Measurements from ENCODE around the gene GABBR2. TPM values are rescaled to one million over a fixed set of nuclear protein-coding genes. Genes with fewer than 3 reads are reported as not detected.

Gene GABBR2
- total and polyA plus RNA-seq, 4 donors: 0.39 TPM; not detected in 3

GRCh38 chr9:98324801-98325200 is 383.9 kb downstream of the GABBR2 start:
- Histone ChIP-seq H3K36me3 (ENCODE audit: control insufficient read depth in 1 of 2, insufficient read depth in 2 of 2, low read length in 1 of 2) (no peaks in the 10 kb centered on the region), H3K4me1 (ENCODE audit: control insufficient read depth in 1 of 2, insufficient read depth in 2 of 2, low read length in 2 of 2) (no peaks in the 10 kb centered on the region), H3K27me3 (ENCODE audit: control insufficient read depth in 1 of 2, insufficient read depth in 2 of 2, low read length in 1 of 2) (no peaks in the 10 kb centered on the region), H3K27ac (ENCODE audit: low read depth in 1 of 2, low read length in 2 of 2) (no peak overlapping the region), H3K9me3 (ENCODE audit: control insufficient read depth, low read length) (no peaks in the 10 kb centered on the region), H3K4me3 (ENCODE audit: low read length in 2 of 2) (no peak overlapping the region)
- DNase-seq: no peak
- no peak for ATAC-seq (ENCODE audit: low FRiP score)
- intact Hi-C loops (cut with DNase I): no loop called here
- WGBS, 2 donors: 75 to 80% methylated on average over 6 of the region's 6 CpGs

DNA sequence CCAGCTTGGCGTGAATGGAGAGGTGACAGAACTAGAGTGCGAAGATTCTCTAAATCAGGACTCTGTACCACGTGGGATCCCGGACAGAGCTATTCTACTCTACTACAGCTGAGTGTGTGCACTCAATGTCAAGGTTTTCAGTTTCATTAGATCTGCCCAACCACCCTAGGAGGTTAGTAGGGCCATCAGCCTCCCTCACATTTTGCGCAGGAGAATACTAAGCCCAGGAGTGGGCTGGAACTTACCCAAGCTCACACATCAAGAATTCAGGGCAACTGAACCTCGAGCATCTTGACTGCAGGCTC is 385.0 kb downstream of the GABBR2 start:
- no peaks in the 10 kb centered on the region for H3K4me1 ChIP-seq (ENCODE audit: control insufficient read depth in 1 of 2, insufficient read depth in 2 of 2, low read length in 2 of 2)
- 84 to 89% methylated on average over 6 of the region's 6 CpGs for WGBS, 2 donors
- no peaks in the 10 kb centered on the region for H3K9me3 ChIP-seq (ENCODE audit: control insufficient read depth, low read length)
- ATAC-seq (ENCODE audit: low FRiP score) (no peak), DNase-seq (no peak)
- no peak overlapping the region for H3K4me3 ChIP-seq (ENCODE audit: low read length in 2 of 2)
- H3K27me3 ChIP-seq (ENCODE audit: control insufficient read depth in 1 of 2, insufficient read depth in 2 of 2, low read length in 1 of 2): no peaks in the 10 kb centered on the region
- no peaks in the 10 kb centered on the region for H3K36me3 ChIP-seq (ENCODE audit: control insufficient read depth in 1 of 2, insufficient read depth in 2 of 2, low read length in 1 of 2)
- H3K27ac ChIP-seq (ENCODE audit: low read depth in 1 of 2, low read length in 2 of 2): no peak overlapping the region
- intact Hi-C loops (cut with DNase I): no loop called here

DNA sequence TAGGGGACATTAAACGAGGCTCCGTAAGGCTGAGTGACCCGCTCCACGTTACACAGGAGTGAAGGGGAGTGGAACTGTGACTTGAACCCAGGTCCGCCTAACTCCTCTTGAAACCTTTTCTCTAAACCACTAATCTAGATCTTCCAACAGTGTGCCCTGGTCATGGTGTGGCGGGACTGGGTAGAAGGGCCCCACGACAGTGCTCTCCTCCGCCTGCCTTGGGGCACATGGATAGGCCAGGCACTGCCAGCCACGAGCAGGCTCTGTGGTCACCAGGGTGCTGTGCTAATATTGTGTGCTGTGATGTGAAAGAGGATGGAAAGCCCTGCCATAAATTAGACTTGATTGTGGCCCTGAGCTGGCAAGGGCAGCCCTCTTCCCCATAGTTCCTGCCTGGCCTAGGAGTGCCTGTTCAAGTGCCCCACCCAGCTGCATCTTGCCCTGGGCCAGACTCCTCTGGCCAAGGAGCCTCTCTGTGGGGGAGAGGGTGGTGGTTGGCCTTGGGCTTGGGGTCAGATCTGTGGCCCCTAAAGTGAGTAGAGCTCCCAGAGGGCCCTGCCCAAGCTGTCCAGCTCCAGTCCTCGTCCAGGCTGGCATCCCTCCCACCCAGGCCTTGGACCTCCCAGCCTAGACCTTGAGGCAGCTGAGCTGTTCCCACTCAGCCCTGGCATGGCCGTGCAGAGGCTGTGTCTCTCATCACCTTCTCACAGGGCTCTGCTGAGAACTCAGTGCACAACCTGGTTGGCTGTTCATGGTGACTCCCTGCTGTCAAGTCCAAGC is 385.5 kb downstream of the GABBR2 start:
- no peaks in the 10 kb centered on the region for H3K36me3 ChIP-seq (ENCODE audit: control insufficient read depth in 1 of 2, insufficient read depth in 2 of 2, low read length in 1 of 2)
- no peaks in the 10 kb centered on the region for H3K27me3 ChIP-seq (ENCODE audit: control insufficient read depth in 1 of 2, insufficient read depth in 2 of 2, low read length in 1 of 2)
- DNase-seq: no peak
- intact Hi-C loops (cut with DNase I): no loop called here
- no peak overlapping the region for H3K27ac ChIP-seq (ENCODE audit: low read depth in 1 of 2, low read length in 2 of 2)
- H3K4me3 ChIP-seq (ENCODE audit: low read length in 2 of 2): no peak overlapping the region
- no peak for ATAC-seq (ENCODE audit: low FRiP score)
- 89 to 94% methylated on average over 11 of the region's 11 CpGs for WGBS, 2 donors
- H3K9me3 ChIP-seq (ENCODE audit: control insufficient read depth, low read length): no peaks in the 10 kb centered on the region
- no peaks in the 10 kb centered on the region for H3K4me1 ChIP-seq (ENCODE audit: control insufficient read depth in 1 of 2, insufficient read depth in 2 of 2, low read length in 2 of 2)

DNA sequence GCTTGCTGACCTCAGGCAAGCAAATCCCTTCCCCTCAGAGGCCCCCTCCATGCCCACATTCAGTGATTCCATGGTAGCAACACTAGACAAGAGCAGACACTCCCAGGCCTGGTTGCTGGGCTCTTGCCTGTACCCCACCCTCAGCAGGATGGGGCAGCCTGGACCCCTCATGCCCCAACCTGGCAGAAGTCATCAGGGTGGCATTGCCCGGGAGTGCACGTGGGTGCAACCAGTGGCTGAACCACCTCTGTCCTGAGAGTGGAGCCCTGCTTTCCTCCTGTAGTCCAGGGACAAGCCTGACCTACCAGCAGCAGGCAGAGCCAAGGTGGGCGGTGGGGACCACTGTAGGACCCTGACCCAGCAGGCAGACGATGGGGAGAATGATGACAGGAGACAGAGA is 387.5 kb downstream of the GABBR2 start:
- WGBS, 2 donors: 92 to 96% methylated on average over 4 of the region's 4 CpGs
- ATAC-seq (ENCODE audit: low FRiP score) (peak; percentile 28), DNase-seq (no peak)
- Histone ChIP-seq H3K4me3 (ENCODE audit: low read length in 2 of 2) (no peak overlapping the region), H3K4me1 (ENCODE audit: control insufficient read depth in 1 of 2, insufficient read depth in 2 of 2, low read length in 2 of 2) (no peaks in the 10 kb centered on the region), H3K27me3 (ENCODE audit: control insufficient read depth in 1 of 2, insufficient read depth in 2 of 2, low read length in 1 of 2) (no peaks in the 10 kb centered on the region), H3K9me3 (ENCODE audit: control insufficient read depth, low read length) (no peaks in the 10 kb centered on the region), H3K27ac (ENCODE audit: low read depth in 1 of 2, low read length in 2 of 2) (no peak overlapping the region), H3K36me3 (ENCODE audit: control insufficient read depth in 1 of 2, insufficient read depth in 2 of 2, low read length in 1 of 2) (no peaks in the 10 kb centered on the region)
- intact Hi-C loops (cut with DNase I): no loop called here

- Histone ChIP-seq H3K27ac (ENCODE audit: low read depth in 1 of 2, low read length in 2 of 2) (no peak overlapping the region), H3K4me1 (ENCODE audit: control insufficient read depth in 1 of 2, insufficient read depth in 2 of 2, low read length in 2 of 2) (no peaks in the 10 kb centered on the region), H3K27me3 (ENCODE audit: control insufficient read depth in 1 of 2, insufficient read depth in 2 of 2, low read length in 1 of 2) (no peaks in the 10 kb centered on the region), H3K4me3 (ENCODE audit: low read length in 2 of 2) (no peak overlapping the region), H3K9me3 (ENCODE audit: control insufficient read depth, low read length) (no peaks in the 10 kb centered on the region), H3K36me3 (ENCODE audit: control insufficient read depth in 1 of 2, insufficient read depth in 2 of 2, low read length in 1 of 2) (no peaks in the 10 kb centered on the region)
- DNase-seq (no peak), ATAC-seq (ENCODE audit: low FRiP score) (no peak)
- 78 to 80% methylated on average over 5 of the region's 5 CpGs for WGBS, 2 donors
- intact Hi-C loops (cut with DNase I): loop anchor here in 1 of 2 donors (5.0 kb wide), 1 partner anchor 458 kb away; no protein-coding TSS in a partner anchor
Measured at GRCh38 chr9:98318834-98319478, 389.8 kb downstream of the GABBR2 start.

DNA sequence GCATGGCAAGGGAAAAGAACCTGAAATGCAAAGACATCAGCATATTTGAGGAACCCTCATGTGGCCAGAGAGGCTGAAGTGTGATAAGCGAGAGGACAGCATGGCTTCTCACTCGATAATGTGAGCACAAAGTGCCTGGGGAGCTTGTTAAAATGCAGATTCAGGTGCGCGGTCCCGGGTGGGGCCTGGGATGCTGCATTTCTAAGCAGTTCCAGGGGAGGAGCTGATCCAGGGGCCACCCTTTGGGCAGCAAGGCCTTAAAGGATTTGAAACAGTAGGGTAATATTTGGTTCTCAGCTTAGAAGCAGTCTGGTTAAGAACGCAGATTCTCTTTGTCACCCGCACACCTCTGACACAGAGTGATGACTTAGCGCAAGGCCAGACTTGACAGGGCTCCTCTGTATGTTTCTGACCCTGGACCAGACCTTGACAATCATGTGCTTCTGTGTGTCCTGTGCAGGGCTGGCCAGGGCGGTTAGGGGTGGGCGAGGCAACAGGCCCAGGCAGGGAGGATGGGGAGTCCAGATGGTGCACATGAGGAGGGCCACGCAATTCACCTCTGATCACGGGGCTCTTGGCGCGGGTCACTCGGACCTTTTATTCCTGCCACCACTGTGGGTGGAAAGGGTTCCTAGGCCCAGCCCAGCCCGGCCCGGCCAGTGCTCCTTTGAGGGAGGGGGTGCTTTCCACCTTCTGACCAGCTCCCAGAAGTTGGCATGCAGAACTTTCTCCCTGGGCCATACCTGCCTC is 390.5 kb downstream of the GABBR2 start:
- no peaks in the 10 kb centered on the region for H3K9me3 ChIP-seq (ENCODE audit: control insufficient read depth, low read length)
- DNase-seq (no peak), ATAC-seq (ENCODE audit: low FRiP score) (no peak)
- 87 to 92% methylated on average over 17 of the region's 17 CpGs for WGBS, 2 donors
- no peak overlapping the region for H3K4me3 ChIP-seq (ENCODE audit: low read length in 2 of 2)
- H3K27ac ChIP-seq (ENCODE audit: low read depth in 1 of 2, low read length in 2 of 2): no peak overlapping the region
- no peaks in the 10 kb centered on the region for H3K36me3 ChIP-seq (ENCODE audit: control insufficient read depth in 1 of 2, insufficient read depth in 2 of 2, low read length in 1 of 2)
- no peaks in the 10 kb centered on the region for H3K4me1 ChIP-seq (ENCODE audit: control insufficient read depth in 1 of 2, insufficient read depth in 2 of 2, low read length in 2 of 2)
- H3K27me3 ChIP-seq (ENCODE audit: control insufficient read depth in 1 of 2, insufficient read depth in 2 of 2, low read length in 1 of 2): no peaks in the 10 kb centered on the region
- intact Hi-C loops (cut with DNase I): loop anchor here in 1 of 2 donors (5.0 kb wide), 1 partner anchor 459 kb away; no protein-coding TSS in a partner anchor

DNA sequence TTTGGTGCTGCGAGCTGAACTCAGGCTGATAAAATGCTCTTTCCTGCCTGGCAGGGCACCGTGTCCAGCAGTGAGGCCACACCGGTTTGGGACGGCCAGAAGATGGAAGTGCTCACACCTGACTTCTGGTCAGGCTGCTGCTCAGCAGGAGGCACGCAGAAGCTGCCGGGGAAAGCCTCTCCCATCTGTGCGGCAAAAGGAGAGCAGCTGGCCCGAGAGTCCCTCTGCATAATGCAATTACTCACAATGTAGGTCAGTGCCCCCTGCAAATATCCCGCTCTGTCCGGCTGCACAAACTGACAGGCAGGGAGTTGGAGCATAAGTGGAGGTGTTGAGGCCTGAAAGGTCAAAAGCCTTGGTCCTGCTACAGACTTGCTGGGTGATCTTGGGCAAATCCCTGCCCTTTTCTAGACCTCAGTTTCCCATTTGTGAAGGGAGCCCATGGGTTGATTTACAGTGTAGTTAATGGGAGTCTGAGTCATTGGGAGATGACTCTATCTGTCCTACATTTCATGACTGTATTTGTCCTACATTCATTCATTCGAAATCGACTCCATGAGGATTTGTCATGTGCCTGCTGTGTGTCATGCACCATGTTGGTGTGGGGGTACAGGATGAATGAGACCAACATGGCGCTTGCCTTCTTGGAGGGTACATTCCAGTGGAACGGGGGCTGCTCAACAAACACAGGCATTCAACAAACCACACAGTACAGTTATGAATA is 391.4 kb downstream of the GABBR2 start:
- no peak overlapping the region for H3K4me3 ChIP-seq (ENCODE audit: low read length in 2 of 2)
- no peak for ATAC-seq (ENCODE audit: low FRiP score)
- H3K4me1 ChIP-seq (ENCODE audit: control insufficient read depth in 1 of 2, insufficient read depth in 2 of 2, low read length in 2 of 2): no peaks in the 10 kb centered on the region
- H3K9me3 ChIP-seq (ENCODE audit: control insufficient read depth, low read length): no peaks in the 10 kb centered on the region
- no peaks in the 10 kb centered on the region for H3K27me3 ChIP-seq (ENCODE audit: control insufficient read depth in 1 of 2, insufficient read depth in 2 of 2, low read length in 1 of 2)
- H3K36me3 ChIP-seq (ENCODE audit: control insufficient read depth in 1 of 2, insufficient read depth in 2 of 2, low read length in 1 of 2): no peaks in the 10 kb centered on the region
- no peak overlapping the region for H3K27ac ChIP-seq (ENCODE audit: low read depth in 1 of 2, low read length in 2 of 2)
- DNase-seq: no peak
- WGBS, 2 donors: 69 to 78% methylated on average over 14 of the region's 14 CpGs
- intact Hi-C loops (cut with DNase I): loop anchor here in 1 of 2 donors (5.0 kb wide), 1 partner anchor 460 kb away; no protein-coding TSS in a partner anchor

DNA sequence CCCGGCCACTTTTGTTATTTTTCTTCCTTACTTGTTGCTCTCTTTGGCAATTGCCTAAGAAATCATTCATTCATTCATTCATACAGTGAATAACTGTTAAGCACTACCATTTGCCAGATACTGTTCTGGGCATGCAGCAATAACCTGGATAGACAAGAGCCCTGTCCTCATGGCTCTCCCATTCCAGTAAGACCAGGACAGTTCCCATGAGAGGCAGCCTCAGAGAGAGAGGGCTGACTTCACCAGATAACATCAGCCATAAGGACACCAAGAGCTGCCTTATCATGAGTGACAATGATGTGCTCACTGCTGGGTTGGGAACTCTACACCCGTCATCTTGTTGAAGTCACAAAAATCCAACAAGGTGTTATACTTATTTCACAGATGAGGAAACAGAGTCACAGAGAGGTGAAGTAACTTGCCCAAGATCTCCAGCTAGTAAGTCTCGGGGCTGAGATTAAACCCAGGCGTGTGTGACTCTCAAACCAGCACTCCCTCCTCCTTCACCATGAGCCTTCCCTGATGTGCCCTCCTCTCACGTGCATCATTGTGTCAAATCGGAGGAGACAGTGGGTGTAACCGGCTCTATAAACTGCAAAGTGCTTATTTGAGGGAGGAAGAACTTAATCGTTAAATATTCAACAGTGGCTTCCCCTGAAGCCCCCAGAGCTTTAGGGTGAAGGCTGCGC is 392.1 kb downstream of the GABBR2 start:
- WGBS, 2 donors: 78 to 86% methylated on average over 9 of the region's 9 CpGs
- DNase-seq (no peak), ATAC-seq (ENCODE audit: low FRiP score) (no peak)

More for the DNA sequence above, 392.1 kb downstream of the GABBR2 start:
- H3K27ac ChIP-seq (ENCODE audit: low read depth in 1 of 2, low read length in 2 of 2): no peak overlapping the region
- no peak overlapping the region for H3K4me3 ChIP-seq (ENCODE audit: low read length in 2 of 2)
- no peaks in the 10 kb centered on the region for H3K4me1 ChIP-seq (ENCODE audit: control insufficient read depth in 1 of 2, insufficient read depth in 2 of 2, low read length in 2 of 2)
- H3K9me3 ChIP-seq (ENCODE audit: control insufficient read depth, low read length): no peaks in the 10 kb centered on the region
- H3K36me3 ChIP-seq (ENCODE audit: control insufficient read depth in 1 of 2, insufficient read depth in 2 of 2, low read length in 1 of 2): no peaks in the 10 kb centered on the region
- no peaks in the 10 kb centered on the region for H3K27me3 ChIP-seq (ENCODE audit: control insufficient read depth in 1 of 2, insufficient read depth in 2 of 2, low read length in 1 of 2)
- intact Hi-C loops (cut with DNase I): loop anchor here in 1 of 2 donors (5.0 kb wide), 1 partner anchor 461 kb away; no protein-coding TSS in a partner anchor
